Epithelial cell of proximal tubule (primary cell): Measurements from ENCODE around the gene MYCBPAP. TPM values are rescaled to one million over a fixed set of nuclear protein-coding genes. Genes with fewer than 3 reads are reported as not detected.

ENCODE experiments used
- DNase-seq: peaks from one replicate; pipeline ENCODE4 v3.0.0-alpha.2; 2011; ENCODE audit warnings: low read depth
- H3K4me3 ChIP-seq: 2 replicates; pipeline ENCODE4 v1.5.1; 2011; ENCODE audit warnings: low read depth, mild to moderate bottlenecking, low read length
- CTCF ChIP-seq: conservative IDR thresholded peaks from 2 replicates; pipeline ENCODE4 v1.5.1; 2012; ENCODE audit warnings: low read depth, mild to moderate bottlenecking, low read length
- total RNA-seq: library from RNA; depleted of rRNA; stranded (reverse); fragments of >200 nt; gene quantifications from 2 replicates; pipeline ENCODE4 v1.2.3, GENCODE V29; 2015

MYCBPAP gene
- total RNA-seq, 1 donor from 2014 or later = 0.58 TPM

GRCh38 chr17:50499721-50500120 lies 8.5 kb upstream of the MYCBPAP start:
- no peak for TF ChIP-seq CTCF
- H3K4me3 ChIP-seq = no peak overlapping the region
- DNase-seq = no peak

- DNase-seq = no peak
- H3K4me3 ChIP-seq = no peak overlapping the region
- TF ChIP-seq CTCF = peak; percentile 61
Observed at GRCh38 chr17:50501054-50501453, 7.2 kb upstream of the MYCBPAP start.

GRCh38 chr17:50502301-50502990 lies 5.8 kb upstream of the MYCBPAP start:
- H3K4me3 ChIP-seq = no peak overlapping the region
- TF ChIP-seq CTCF = no peak
- DNase-seq = no peak

- no peak for DNase-seq
- TF ChIP-seq CTCF = no peak
- H3K4me3 ChIP-seq = no peak overlapping the region
Observed at GRCh38 chr17:50505591-50506130, 2.6 kb upstream of the MYCBPAP start.

- no peak overlapping the region for H3K4me3 ChIP-seq
- TF ChIP-seq CTCF = no peak
- no peak for DNase-seq
Observed at GRCh38 chr17:50506298-50506697, 1.9 kb upstream of the MYCBPAP start.

GRCh38 chr17:50508573-50509460 lies 578 bp downstream of the MYCBPAP start:
- peak overlapping the region; percentile 52 for H3K4me3 ChIP-seq
- TF ChIP-seq CTCF = peak; percentile 13
- no peak for DNase-seq
